SK-N-SH (cell line): ENCODE results near the gene SPOP. TPM values are rescaled to one million over a fixed set of nuclear protein-coding genes. Genes with fewer than 3 reads are reported as not detected.

Experiments used
- CTCF ChIA-PET: fragments of 300-600, 350-600 bp; formaldehyde crosslinking; extraction: SDS; loops from one replicate; lab custom pipeline; 2021; lab: Yijun Ruan, JAX
- POLR2A ChIA-PET: fragments of 350-600 bp; sonication (Branson Sonifier 250); formaldehyde crosslinking; extraction: SDS; loops from one replicate; lab custom pipeline; 2020; ENCODE audit warnings: antibody characterized with exemption, inconsistent platforms; lab: Yijun Ruan, JAX
- DNase-seq: peaks from one replicate; pipeline ENCODE4 v3.0.0; 2012
- H2AFZ ChIP-seq: fragments of 200-600 bp; sonication (generic); 2 replicates; pipeline ENCODE4 v1.8.1; 2016; ENCODE audit warnings: antibody characterized with exemption, mild to moderate bottlenecking, low read depth
- H3F3A ChIP-seq: fragments of 200-600 bp; sonication (generic); replicated peaks from 2 replicates; pipeline ENCODE3; 2016; ENCODE audit warnings: antibody characterized with exemption, mild to moderate bottlenecking; ENCODE audit not compliant: insufficient read depth
- H3K27ac ChIP-seq, 2 experiments: fragments of 200-500 bp in 1 of 2; fragments of 200-600 bp in 1 of 2; sonication (Bioruptor generic) in 1 of 2; sonication (generic), shearing (Covaris generic) in 1 of 2; 2 replicates each; pipeline versions ENCODE4 v1.5.1 to v1.6.1; 2014 to 2016; ENCODE audit warnings: low read depth in 2 of 2, inconsistent platforms in 1 of 2, low read length in 1 of 2, mild to moderate bottlenecking in 1 of 2, mixed read lengths in 1 of 2
- H3K27me3 ChIP-seq: fragments of 200-600 bp; sonication (generic), shearing (Covaris generic); 2 replicates; pipeline ENCODE4 v1.6.1; 2016; ENCODE audit warnings: mixed run types; ENCODE audit not compliant: insufficient read depth
- H3K36me3 ChIP-seq, 2 experiments: fragments of 200-500 bp in 1 of 2; fragments of 200-600 bp in 1 of 2; sonication (Bioruptor generic) in 1 of 2; sonication (generic) in 1 of 2; replicated peaks in 1 of 2; 2 replicates each; pipeline versions ENCODE3 to v1.5.1; 2014 to 2016; ENCODE audit warnings: low read length in 1 of 2, mild to moderate bottlenecking in 1 of 2; ENCODE audit not compliant: insufficient read depth in 2 of 2, control insufficient read depth in 1 of 2
- H3K4me1 ChIP-seq, 2 experiments: fragments of 200-500 bp in 1 of 2; fragments of 200-600 bp in 1 of 2; sonication (Bioruptor generic) in 1 of 2; sonication (generic), shearing (Covaris generic) in 1 of 2; 2 replicates each; pipeline versions ENCODE4 v1.5.1 to v1.6.1; 2014 to 2016; ENCODE audit warnings: low read depth in 1 of 2, low read length in 1 of 2, mixed run types in 1 of 2; ENCODE audit not compliant: insufficient read depth in 2 of 2, control insufficient read depth in 1 of 2
- H3K4me2 ChIP-seq: fragments of 200-600 bp; sonication (generic), shearing (Covaris generic); 2 replicates; pipeline ENCODE4 v1.6.1; 2017; ENCODE audit warnings: mixed run types
- H3K4me3 ChIP-seq, 2 experiments: fragments of 200-500 bp in 1 of 2; fragments of 200-600 bp in 1 of 2; sonication (Bioruptor generic) in 1 of 2; sonication (generic), shearing (Covaris generic) in 1 of 2; 2 replicates each; pipeline versions ENCODE4 v1.5.1 to v1.8.1; 2014 to 2016; ENCODE audit warnings: low read depth in 2 of 2, inconsistent platforms in 1 of 2, low read length in 1 of 2, mild to moderate bottlenecking in 1 of 2, mixed read lengths in 1 of 2, moderate library complexity in 1 of 2
- H3K79me2 ChIP-seq: fragments of 200-600 bp; sonication (generic); 2 replicates; pipeline ENCODE4 v1.8.1; 2017; ENCODE audit warnings: mild to moderate bottlenecking; ENCODE audit not compliant: insufficient read depth
- H3K9ac ChIP-seq: fragments of 200-600 bp; sonication (generic); 2 replicates; pipeline ENCODE4 v1.6.1; 2017; ENCODE audit warnings: mixed run types
- H3K9me2 ChIP-seq: fragments of 200-600 bp; sonication (generic); 2 replicates; pipeline ENCODE4 v1.6.1; 2017; ENCODE audit warnings: mixed run types
- H3K9me3 ChIP-seq: fragments of 200-600 bp; sonication (generic); 2 replicates; pipeline ENCODE4 v1.6.1; 2017; ENCODE audit warnings: mixed run types, mild to moderate bottlenecking, moderate library complexity
- H4K20me1 ChIP-seq: fragments of 200-600 bp; sonication (generic); 2 replicates; pipeline ENCODE4 v1.6.1; 2017; ENCODE audit warnings: mild to moderate bottlenecking, mixed run types; ENCODE audit not compliant: insufficient read depth
- CHD2 ChIP-seq: fragments of 150-350 bp; IDR thresholded peaks from 2 replicates; pipeline ENCODE4 v1.6.1; 2018; ENCODE audit warnings: low read length; ENCODE audit not compliant: partially characterized antibody
- EP300 ChIP-seq, 2 experiments: IDR thresholded peaks; 2 replicates each; pipeline versions ENCODE4 v1.4.0 to v1.6.1; 2012; ENCODE audit warnings: borderline replicate concordance in 1 of 2, low read depth in 1 of 2, low read length in 1 of 2
- EZH2phosphoT487 ChIP-seq: fragments of 200-600 bp; sonication (generic); IDR thresholded peaks from 2 replicates; pipeline ENCODE4 v1.6.1; 2017; ENCODE audit warnings: low read depth, mixed run types, mild to moderate bottlenecking, antibody characterized with exemption, moderate library complexity, borderline replicate concordance
- FOSL2 ChIP-seq: IDR thresholded peaks from 2 replicates; pipeline ENCODE4 v1.4.0; 2012; ENCODE audit warnings: low read depth, mild to moderate bottlenecking, moderate library complexity, borderline replicate concordance
- GABPA ChIP-seq: IDR thresholded peaks from 2 replicates; pipeline ENCODE4 v1.4.0; 2012; ENCODE audit warnings: low read depth, mild to moderate bottlenecking
- MXI1 ChIP-seq: IDR thresholded peaks from 2 replicates; pipeline ENCODE4 v1.6.1; 2012; ENCODE audit warnings: mild to moderate bottlenecking, low read depth, low read length, improper control_type of control experiment
- NFIC ChIP-seq: IDR thresholded peaks from 2 replicates; pipeline ENCODE4 v1.4.0; 2012; ENCODE audit warnings: borderline replicate concordance
- NRF1 ChIP-seq: IDR thresholded peaks from 2 replicates; pipeline ENCODE4 v1.6.1; 2012; ENCODE audit warnings: low read depth, mild to moderate bottlenecking, low read length
- RCOR1 ChIP-seq: fragments of 150-350 bp; IDR thresholded peaks from 2 replicates; pipeline ENCODE4 v1.6.1; 2017; ENCODE audit warnings: antibody characterized with exemption, low read length
- RFX5 ChIP-seq: IDR thresholded peaks from 2 replicates; pipeline ENCODE4 v1.6.1; 2012; ENCODE audit warnings: mild to moderate bottlenecking, improper control_type of control experiment, low read length
- RXRA ChIP-seq: IDR thresholded peaks from 2 replicates; pipeline ENCODE4 v1.4.0; 2012; ENCODE audit warnings: low read depth, mild to moderate bottlenecking, borderline replicate concordance
- TAF1 ChIP-seq: IDR thresholded peaks from 2 replicates; pipeline ENCODE4 v1.6.1; 2012; ENCODE audit warnings: low read depth, mild to moderate bottlenecking, low read length, moderate library complexity, borderline replicate concordance
- TCF12 ChIP-seq: IDR thresholded peaks from 2 replicates; pipeline ENCODE4 v1.4.0; 2012
- YY1 ChIP-seq: IDR thresholded peaks from 2 replicates; pipeline ENCODE4 v1.4.0; 2012; ENCODE audit warnings: low read depth, mild to moderate bottlenecking
- WGBS: methylation state at CpG from one replicate; pipeline ENCODE4 v1.1.6; 2017; ENCODE audit warnings: low lambda C conversion rate; 5-methylcytosine and 5-hydroxymethylcytosine counted together
- polyA plus RNA-seq, 3 experiments: library from polyadenylated mRNA; depleted of rRNA; stranded (reverse); fragments of >200 nt; gene quantifications; 2 replicates each; pipeline ENCODE4 v1.2.3, GENCODE V29; 2012
- TF ChIP-seq, protein P1 (sequence below): fragments of 150-350 bp; IDR thresholded peaks from 2 replicates; pipeline ENCODE4 v1.6.1; 2016; ENCODE audit warnings: mild to moderate bottlenecking, low read depth, low read length
- TF ChIP-seq, protein P2 (sequence below): IDR thresholded peaks from 2 replicates; pipeline ENCODE4 v1.4.0; 2012; ENCODE audit warnings: low read depth, borderline replicate concordance
- TF ChIP-seq, protein P3 (sequence below): IDR thresholded peaks from 2 replicates; pipeline ENCODE4; 2012
- TF ChIP-seq, protein P4 (sequence below): IDR thresholded peaks from 2 replicates; pipeline ENCODE4 v1.4.0; 2012; ENCODE audit warnings: low read depth, borderline replicate concordance
- TF ChIP-seq, protein P5 (sequence below): IDR thresholded peaks from 2 replicates; pipeline ENCODE4 v1.4.0; 2012; ENCODE audit warnings: low read depth

Gene SPOP
- polyA plus RNA-seq, 1 of the 3 experiments (the other 2 are of a cell fraction), result 54.0 TPM

DNA sequence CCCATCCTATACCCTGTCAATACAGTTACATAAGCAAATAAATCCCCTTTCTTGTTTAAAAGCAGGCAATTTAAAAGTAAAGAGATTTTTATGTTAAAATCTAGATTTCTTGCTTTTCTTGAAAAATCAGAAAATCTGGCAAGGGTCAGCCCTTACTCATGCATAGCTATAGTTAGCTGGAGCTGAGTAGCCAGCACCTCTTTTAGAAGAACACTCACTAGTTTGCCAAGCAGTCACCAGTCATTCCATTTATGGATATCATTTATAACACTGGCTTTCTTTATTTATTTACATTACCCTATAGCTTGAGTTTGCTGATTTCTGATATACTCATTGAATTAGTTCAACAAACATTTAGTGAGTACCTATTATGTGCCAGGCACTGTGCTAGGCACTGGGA, 56.5 kb downstream of the SPOP start:
- Histone ChIP-seq H3K9me2 (no peaks in the 10 kb centered on the region), H2AFZ (no peak overlapping the region), H3K79me2 (peaks cover 33% of the 10 kb centered on the region), H3K4me3 (no peak overlapping the region), H3K9ac (no peak overlapping the region), H3K4me1 (no peaks in the 10 kb centered on the region), H3K27me3 (no peaks in the 10 kb centered on the region), H4K20me1 (peaks cover 4% of the 10 kb centered on the region; the same call in 1 of the 2 replicates), H3K9me3 (no peaks in the 10 kb centered on the region), H3K36me3 (peaks cover 51 to 60% of the 10 kb centered on the region in 2 experiments), H3K27ac (no peak overlapping the region), H3K4me2 (no peak overlapping the region), H3F3A (peaks cover 5% of the 10 kb centered on the region)
- DNase-seq, result no peak
- ChIA-PET POLR2A (no interaction called here), CTCF (interaction anchor here (1.1 to 1.3 kb wide), 4 partner anchors 8 to 74 kb away, joined by 3 to 5 read pairs (median 4); no protein-coding TSS in a partner anchor)
- TF ChIP-seq EP300 (IDR thresholded peaks at IDR 0.05; ENCODE audit: borderline replicate concordance in 1 of 2, low read depth in 1 of 2, low read length in 1 of 2), result no peak
- TF ChIP-seq YY1, result no peak
- TF ChIP-seq CHD2, result no peak
- TF ChIP-seq NFIC, result no peak
- no peak for TF ChIP-seq TCF12
- TF ChIP-seq, protein P1, sequence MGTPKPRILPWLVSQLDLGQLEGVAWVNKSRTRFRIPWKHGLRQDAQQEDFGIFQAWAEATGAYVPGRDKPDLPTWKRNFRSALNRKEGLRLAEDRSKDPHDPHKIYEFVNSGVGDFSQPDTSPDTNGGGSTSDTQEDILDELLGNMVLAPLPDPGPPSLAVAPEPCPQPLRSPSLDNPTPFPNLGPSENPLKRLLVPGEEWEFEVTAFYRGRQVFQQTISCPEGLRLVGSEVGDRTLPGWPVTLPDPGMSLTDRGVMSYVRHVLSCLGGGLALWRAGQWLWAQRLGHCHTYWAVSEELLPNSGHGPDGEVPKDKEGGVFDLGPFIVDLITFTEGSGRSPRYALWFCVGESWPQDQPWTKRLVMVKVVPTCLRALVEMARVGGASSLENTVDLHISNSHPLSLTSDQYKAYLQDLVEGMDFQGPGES, result no peak
- TF ChIP-seq EZH2phosphoT487, result no peak
- no peak for TF ChIP-seq MXI1
- TF ChIP-seq FOSL2, result no peak
- no peak for TF ChIP-seq GABPA
- TF ChIP-seq NRF1, result no peak
- TF ChIP-seq, protein P2, sequence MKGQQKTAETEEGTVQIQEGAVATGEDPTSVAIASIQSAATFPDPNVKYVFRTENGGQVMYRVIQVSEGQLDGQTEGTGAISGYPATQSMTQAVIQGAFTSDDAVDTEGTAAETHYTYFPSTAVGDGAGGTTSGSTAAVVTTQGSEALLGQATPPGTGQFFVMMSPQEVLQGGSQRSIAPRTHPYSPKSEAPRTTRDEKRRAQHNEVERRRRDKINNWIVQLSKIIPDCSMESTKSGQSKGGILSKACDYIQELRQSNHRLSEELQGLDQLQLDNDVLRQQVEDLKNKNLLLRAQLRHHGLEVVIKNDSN, result no peak
- no peak for TF ChIP-seq RFX5

DNA sequence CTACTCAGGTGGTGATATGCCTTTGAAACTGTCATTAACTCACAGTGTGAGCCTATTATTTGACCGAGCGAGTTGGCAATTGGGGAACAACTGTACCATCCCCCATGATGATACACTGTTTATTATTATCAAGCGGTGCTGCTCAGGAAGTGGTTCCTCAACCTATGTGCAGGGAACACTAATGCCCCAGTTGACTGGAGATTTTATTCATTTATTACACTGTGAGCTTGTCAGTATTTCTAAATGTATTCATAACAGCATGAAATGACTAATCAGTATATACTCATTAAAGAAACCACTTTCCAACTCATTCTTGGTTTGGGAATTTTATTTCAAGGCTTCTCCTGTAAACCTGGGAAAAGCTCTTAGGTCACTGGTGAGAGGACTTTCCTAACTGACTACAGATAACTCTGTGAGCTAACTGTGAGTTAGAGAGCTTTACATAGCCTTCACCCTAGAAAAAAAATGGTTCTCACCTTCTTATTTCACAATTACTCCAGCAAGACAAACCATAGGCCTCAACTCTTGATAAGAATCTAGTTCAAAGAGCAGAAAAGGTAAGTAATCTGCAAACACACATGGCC, 59.8 kb downstream of the SPOP start:
- WGBS, result 88% methylated on average over 3 of the region's 3 CpGs
- DNase-seq, result no peak
- POLR2A ChIA-PET, result no interaction called here

More for the DNA sequence above, 59.8 kb downstream of the SPOP start:
- Histone ChIP-seq H3K36me3 (peaks cover 74 to 76% of the 10 kb centered on the region in 2 experiments), H3K27ac (peak overlapping the region in 1 of 2 experiments; percentile 7; a peak in 1 of 4 replicates), H3K4me1 (no peaks in the 10 kb centered on the region), H3K9me3 (no peaks in the 10 kb centered on the region), H2AFZ (no peak overlapping the region), H3K27me3 (no peaks in the 10 kb centered on the region), H3K4me2 (no peak overlapping the region), H3K9ac (no peak overlapping the region), H3K9me2 (no peaks in the 10 kb centered on the region), H3K79me2 (peaks cover 8% of the 10 kb centered on the region; the same call in 1 of the 2 replicates), H4K20me1 (no peaks in the 10 kb centered on the region), H3K4me3 (no peak overlapping the region), H3F3A (peaks cover 9% of the 10 kb centered on the region)
- CTCF ChIA-PET, result interaction anchor here (0.7 to 2.5 kb wide), 6 partner anchors 10 to 61 kb away, joined by 3 to 8 read pairs (median 4); partner anchors contain the start of gene SPOP
- TF ChIP-seq, protein P2, result no peak
- TF ChIP-seq YY1 (no peak), GABPA (no peak), TCF12 (no peak), TAF1 (no peak), RCOR1 (no peak), MXI1 (no peak), RXRA (no peak)
- TF ChIP-seq, protein P3, sequence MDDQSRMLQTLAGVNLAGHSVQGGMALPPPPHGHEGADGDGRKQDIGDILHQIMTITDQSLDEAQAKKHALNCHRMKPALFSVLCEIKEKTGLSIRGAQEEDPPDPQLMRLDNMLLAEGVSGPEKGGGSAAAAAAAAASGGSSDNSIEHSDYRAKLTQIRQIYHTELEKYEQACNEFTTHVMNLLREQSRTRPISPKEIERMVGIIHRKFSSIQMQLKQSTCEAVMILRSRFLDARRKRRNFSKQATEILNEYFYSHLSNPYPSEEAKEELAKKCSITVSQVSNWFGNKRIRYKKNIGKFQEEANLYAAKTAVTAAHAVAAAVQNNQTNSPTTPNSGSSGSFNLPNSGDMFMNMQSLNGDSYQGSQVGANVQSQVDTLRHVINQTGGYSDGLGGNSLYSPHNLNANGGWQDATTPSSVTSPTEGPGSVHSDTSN, result no peak
- TF ChIP-seq, protein P4, sequence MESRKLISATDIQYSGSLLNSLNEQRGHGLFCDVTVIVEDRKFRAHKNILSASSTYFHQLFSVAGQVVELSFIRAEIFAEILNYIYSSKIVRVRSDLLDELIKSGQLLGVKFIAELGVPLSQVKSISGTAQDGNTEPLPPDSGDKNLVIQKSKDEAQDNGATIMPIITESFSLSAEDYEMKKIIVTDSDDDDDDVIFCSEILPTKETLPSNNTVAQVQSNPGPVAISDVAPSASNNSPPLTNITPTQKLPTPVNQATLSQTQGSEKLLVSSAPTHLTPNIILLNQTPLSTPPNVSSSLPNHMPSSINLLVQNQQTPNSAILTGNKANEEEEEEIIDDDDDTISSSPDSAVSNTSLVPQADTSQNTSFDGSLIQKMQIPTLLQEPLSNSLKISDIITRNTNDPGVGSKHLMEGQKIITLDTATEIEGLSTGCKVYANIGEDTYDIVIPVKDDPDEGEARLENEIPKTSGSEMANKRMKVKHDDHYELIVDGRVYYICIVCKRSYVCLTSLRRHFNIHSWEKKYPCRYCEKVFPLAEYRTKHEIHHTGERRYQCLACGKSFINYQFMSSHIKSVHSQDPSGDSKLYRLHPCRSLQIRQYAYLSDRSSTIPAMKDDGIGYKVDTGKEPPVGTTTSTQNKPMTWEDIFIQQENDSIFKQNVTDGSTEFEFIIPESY, result no peak
- TF ChIP-seq, protein P5, sequence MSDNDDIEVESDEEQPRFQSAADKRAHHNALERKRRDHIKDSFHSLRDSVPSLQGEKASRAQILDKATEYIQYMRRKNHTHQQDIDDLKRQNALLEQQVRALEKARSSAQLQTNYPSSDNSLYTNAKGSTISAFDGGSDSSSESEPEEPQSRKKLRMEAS, result no peak
